ENCODE results near the gene CUEDC1.

GRCh38 chr17:57866319-57866718 is 88.9 kb downstream of the CUEDC1 start:
- no peak for TF ChIP-seq POLR2A (IDR thresholded peaks at IDR 0.05; ENCODE audit: low read depth, low read length)
- TF ChIP-seq POLR2AphosphoS5 (IDR thresholded peaks at IDR 0.05; ENCODE audit: low read depth, low read length) = no peak
